ENCODE data around the gene CACUL1.

The CACUL1 gene

DNA sequence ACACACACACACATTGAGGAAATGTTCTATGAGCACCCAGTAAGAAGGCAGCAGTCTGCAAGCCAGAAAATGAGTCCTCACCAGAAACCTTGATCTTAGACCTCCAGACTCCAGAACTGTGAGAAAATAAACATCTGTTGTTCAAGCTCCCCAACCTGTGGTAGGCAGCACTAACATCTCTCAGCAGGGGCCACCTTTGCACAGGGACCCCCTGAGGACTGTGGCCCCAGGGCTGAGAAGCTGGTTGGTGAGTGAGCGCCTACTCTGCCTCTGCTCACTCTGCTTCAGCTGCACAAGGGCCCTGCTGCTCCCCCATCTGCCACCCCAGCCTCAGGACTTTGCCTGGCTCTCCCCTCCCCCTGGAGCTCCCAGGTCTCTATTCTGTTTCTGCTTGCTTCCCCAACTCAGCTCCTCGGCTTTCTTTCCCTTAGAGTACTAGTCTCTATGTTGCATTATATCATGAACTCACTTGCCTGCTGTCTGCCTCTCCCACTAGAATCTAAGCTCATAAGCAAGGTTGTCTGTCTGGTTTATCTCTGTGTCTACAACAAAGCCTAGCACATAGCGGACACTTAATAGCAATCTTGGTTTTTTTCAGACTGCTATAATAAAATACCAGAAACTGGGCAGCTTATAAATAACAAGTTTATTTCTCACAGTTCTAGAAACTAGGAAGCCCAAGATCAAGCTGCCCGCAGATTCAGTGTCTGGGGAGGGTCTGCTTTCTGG is 118.9 kb downstream of the CACUL1 start:
- no peak for DNase-seq

DNA sequence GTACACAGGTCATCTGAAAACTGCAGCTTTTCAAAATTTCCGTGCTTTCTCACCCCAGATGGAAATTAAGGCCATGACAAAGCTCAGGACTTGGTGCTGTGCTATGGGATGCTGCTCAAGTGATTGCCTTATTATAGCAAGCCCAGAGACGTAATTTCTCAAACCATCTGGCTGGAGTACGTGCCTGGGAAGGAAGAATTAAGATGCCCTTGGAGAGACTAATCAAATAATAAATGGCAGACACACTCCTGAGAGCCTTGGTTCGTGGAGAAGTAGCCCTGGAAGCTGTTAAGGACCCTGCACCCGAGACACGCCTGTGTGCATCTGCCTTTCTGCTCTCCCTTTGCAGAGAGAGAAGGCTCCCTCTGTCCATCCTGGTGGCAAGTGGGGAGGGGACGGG is 121.0 kb downstream of the CACUL1 start:
- no peak for DNase-seq

DNA sequence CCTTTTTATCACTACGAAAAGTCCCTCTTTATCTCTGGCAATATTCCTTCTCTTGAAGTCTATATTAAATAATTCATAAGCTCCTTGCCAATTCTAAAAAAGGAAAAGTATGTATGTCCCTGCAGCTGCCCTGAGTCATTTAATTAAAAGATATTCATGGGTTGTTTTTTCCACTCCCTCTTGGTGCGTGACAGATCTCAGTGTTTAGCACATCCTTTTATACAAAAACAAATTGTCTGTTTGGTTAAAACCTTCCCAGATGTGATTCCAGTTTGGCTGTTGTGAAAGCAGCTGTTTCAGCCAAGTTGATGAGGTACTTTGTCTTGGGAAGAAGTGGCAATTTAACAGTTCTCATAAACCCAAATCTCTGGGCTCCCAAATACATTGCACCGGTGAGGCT is 125.6 kb downstream of the CACUL1 start:
- no peak for DNase-seq

GRCh38 chr10:118628397-118628796 is 126.4 kb downstream of the CACUL1 start:
- no peak for DNase-seq

GRCh38 chr10:118626953-118627352 is 127.8 kb downstream of the CACUL1 start:
- no peak for DNase-seq
